NCI-H446 treated with DMSO at 0.1 percent for 48 hours (cell line): ENCODE data around the gene KCTD4.

Experiments used
- DNase-seq: peaks from one replicate; lab custom pipeline; 2025; lab: John Stamatoyannopoulos, UW

The KCTD4 gene

DNA sequence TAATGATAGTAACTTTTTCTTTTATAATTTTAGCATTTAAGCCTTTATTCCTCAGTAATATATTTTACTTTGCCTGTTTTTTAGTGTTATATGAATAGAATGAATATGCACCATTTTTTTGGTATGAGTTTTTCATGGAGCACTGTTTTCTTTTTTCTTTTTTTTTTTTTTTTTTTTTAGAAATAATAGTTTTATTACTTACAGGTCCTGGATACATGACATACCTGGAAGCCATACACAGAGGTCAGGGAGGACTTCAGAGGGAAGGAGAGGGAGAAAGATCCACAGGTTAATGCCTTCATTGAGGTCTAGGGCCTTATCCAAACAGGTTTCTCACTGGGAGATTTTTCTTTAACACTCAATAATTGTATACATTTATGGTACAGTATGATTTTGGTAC lies 26.4 kb downstream of the KCTD4 start:
- DNase-seq, result no peak

- DNase-seq, result no peak
Measured at GRCh38 chr13:45168555-45168930, 32.3 kb downstream of the KCTD4 start.

DNA sequence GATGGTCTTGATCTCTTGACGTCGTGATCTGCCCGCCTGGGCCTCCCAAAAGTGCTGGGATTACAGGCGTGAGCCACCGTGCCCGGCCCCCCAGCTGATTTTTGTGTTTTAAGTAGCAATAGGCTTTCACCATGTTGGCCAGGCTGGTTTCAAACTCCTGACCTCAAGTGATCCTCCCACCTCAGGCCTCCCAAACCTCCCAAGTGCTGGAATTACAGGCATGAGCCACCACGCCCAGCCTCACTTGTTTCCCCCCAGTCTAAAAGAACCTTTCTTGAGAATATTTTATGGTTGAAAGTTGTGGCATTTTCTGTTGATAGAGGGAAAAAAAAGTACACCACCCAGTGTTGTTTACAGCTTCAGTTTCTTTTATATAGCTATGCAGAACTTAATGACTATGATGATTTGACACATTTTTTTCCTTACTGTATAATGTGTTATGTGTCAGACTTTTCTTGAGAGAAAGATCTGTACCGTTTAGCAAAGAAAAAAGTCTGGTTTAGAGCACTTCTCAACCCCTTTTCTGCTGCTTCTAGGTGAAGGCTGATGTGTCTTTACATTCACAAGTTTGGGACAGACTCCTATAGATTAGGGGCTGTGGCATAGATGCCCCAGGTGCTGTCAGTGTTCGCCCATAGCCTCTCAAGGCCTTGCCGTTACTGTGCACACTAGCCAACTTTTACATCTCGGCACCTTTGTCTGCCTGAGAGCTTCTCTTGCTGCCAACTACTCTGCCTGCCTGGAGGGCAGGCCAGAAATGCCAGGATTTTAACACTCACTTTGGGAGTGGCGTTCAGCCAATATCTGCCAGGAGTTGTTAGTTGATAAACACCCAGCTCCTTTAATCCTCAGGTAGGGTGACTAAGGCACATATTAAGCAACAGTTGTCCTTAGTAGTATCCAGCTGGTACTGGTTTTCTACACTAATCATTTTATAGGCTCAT lies 33.0 kb downstream of the KCTD4 start:
- no peak for DNase-seq

DNA sequence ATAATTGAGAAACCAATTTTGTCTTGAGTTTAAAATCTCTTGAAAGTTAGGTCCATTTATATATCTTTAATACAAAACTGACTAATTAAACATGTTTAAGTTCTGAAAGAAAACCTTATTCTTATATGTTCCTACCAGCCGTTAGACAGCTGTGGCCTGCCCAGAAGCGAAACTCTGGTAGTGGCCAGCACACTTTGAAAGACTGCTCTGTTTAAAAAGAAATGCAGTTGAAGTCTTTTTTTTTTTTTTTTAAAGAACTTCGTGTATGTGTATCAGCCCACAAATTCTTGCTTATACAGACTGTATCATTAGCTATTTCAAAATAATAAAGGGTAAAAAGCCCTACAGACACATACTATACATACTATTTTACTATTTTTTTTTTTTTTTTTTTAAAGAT lies 34.0 kb downstream of the KCTD4 start:
- DNase-seq, result no peak

- no peak for DNase-seq
Measured at GRCh38 chr13:45162821-45163220, 38.0 kb downstream of the KCTD4 start.

- DNase-seq, result no peak
Measured at GRCh38 chr13:45162194-45162593, 38.7 kb downstream of the KCTD4 start.

DNA sequence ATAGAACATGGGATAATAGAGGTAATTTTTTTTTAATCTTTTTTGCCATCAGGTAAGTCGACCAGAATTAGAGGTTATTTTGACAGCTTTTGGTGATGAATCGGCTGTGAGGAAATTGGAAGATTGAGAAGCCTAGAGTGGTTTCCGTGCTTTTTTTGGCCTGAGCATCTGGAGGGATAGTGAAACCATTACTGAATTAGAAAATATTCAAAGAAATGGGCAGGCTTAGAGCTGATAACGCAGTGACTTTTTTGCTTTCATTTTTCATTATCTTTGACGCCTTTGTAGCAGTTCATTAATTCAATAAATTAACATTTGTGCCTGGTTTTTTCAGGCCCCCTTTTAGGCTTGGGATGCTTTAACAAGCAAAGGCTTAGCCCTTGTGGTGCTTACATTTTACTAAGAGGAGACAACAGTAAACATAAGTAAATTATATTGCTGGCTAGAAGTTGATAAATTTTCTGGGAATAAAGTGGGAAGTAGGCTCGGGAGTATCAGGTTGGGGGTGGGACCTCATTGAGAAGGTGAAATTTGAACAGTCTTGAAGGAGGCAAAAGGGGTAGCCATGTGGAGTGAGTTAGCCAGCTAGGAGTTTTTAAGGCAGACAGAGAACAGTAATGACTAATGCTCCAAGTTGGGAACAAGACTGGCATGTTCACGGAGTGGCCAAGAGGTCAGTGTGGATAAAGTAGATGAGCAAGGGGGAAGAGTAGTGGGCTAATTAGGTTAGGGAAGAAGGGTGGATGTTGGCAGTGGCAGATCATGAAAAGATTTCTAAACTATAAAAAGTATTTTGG lies 44.1 kb downstream of the KCTD4 start:
- DNase-seq, result no peak

- no peak for DNase-seq
Measured at GRCh38 chr13:45149964-45150363, 50.9 kb downstream of the KCTD4 start.

- no peak for DNase-seq
Measured at GRCh38 chr13:45143346-45143751, 57.5 kb downstream of the KCTD4 start.
